ENCODE results near the gene TMSB15B. TPM values are rescaled to one million over a fixed set of nuclear protein-coding genes. Genes with fewer than 3 reads are reported as not detected.
"Not testable (repeated sequence)": the region's sequence is repeated elsewhere in the genome, so short reads cannot be mapped to it uniquely, and the experiment has no call there.

The TMSB15B gene
- total RNA-seq (5.0 and 10.2 TPM in 2 replicates), polyA plus RNA-seq (44.2 and 45.6 TPM in 2 replicates)

DNA sequence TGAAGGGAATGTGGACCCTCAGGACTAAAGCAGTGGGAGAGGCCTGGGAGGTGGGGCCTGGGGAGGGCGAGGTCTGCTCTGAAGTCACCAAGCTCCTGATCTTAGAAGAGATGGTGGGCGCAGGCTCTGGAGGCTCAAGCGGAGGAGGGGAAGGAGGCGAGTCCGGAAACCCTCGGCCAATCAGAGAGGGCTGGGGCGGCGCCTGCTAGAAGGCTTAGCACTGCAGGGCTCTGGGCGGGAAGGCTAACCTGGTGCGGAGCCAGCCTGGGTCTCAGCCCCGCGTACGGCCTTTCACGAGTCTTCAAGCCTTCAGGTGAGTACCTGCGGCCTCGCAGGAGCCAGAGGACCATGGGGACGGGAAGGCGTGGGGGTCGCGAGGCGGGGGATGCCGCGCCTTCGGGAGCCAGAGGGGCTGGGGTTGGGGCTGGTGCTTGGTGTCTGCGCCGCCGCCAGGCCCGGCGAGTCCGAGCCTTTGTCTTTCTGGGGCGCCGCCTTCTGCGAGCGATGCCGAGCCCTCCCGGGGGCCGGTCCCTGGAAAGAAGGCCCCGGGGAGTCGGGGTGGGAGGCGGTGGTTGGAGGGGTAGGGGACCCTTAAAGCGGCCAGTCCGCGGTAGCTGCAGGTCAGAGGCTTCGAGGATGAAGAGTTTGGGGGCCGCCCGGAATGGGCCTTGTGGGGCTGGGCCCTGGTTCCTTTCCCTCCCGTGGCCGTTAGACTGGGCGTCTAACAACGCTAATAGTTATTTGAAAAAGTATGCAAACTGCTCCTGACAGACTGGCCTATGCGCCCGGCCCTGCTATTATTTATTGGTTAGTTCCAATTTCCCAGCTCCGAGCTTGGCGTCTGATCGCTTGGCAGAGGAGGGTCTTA is at the start of gene TMSB15B:
Gene TMSB15B (plus strand): TSS at position 217 of the 868 bp plus-strand sequence.
- H3K9me3 ChIP-seq (ENCODE audit: low read depth); H3K4me3 ChIP-seq; H3K36me3 ChIP-seq; H3K27ac ChIP-seq; DNase-seq (ENCODE audit: low read depth in 1 of 2, low spot score in 1 of 2); H3K27me3 ChIP-seq; H3K4me1 ChIP-seq (ENCODE audit: low read depth): not testable (repeated sequence)

DNA sequence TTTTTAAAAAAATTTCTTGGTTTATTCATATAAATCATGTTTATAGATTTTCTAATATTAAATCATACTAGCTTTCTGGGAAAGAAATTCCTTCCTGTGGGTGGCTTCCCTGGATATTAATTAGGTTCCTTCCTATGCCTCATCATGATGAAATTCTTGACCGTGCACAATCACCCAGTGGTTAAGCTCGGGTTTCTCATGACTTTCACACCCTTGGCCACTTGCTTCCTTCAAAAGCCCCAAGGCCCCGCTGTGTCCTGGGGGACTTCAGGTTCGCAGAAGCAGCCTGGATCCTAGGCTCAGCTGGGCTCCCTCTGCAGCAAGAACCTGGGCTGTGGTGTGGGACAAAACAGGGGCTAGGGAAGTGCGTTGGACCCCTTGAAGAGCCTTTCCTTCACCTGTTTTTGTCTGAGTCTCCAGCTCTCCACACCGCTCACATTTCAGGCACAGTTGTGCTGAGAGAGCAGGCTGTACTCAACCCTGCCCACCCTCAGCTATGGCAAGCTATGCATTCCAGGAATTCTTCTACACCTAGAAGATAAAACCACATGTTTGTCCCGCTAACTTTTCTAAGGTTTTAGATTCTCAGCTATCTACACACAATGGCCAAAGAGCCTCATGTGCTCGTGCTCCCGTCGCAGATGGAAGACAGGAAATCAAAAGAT is 48.9 kb upstream of the TMSB15B start:
- no peaks in the 10 kb centered on the region for H3K36me3 ChIP-seq
- H3K4me1 ChIP-seq (ENCODE audit: low read depth) = no peaks in the 10 kb centered on the region
- H3K9me3 ChIP-seq (ENCODE audit: low read depth) = no peaks in the 10 kb centered on the region
- TF ChIP-seq, protein P1, sequence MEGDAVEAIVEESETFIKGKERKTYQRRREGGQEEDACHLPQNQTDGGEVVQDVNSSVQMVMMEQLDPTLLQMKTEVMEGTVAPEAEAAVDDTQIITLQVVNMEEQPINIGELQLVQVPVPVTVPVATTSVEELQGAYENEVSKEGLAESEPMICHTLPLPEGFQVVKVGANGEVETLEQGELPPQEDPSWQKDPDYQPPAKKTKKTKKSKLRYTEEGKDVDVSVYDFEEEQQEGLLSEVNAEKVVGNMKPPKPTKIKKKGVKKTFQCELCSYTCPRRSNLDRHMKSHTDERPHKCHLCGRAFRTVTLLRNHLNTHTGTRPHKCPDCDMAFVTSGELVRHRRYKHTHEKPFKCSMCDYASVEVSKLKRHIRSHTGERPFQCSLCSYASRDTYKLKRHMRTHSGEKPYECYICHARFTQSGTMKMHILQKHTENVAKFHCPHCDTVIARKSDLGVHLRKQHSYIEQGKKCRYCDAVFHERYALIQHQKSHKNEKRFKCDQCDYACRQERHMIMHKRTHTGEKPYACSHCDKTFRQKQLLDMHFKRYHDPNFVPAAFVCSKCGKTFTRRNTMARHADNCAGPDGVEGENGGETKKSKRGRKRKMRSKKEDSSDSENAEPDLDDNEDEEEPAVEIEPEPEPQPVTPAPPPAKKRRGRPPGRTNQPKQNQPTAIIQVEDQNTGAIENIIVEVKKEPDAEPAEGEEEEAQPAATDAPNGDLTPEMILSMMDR (IDR thresholded peaks at IDR 0.05; ENCODE audit: low read depth, low read length) = no peak
- DNase-seq (ENCODE audit: low read depth in 1 of 2, low spot score in 1 of 2) = peak; percentile 9 to 48
- H3K4me3 ChIP-seq = no peak overlapping the region
- no peaks in the 10 kb centered on the region for H3K27me3 ChIP-seq
- H3K27ac ChIP-seq = peak overlapping the region; percentile 22

DNA sequence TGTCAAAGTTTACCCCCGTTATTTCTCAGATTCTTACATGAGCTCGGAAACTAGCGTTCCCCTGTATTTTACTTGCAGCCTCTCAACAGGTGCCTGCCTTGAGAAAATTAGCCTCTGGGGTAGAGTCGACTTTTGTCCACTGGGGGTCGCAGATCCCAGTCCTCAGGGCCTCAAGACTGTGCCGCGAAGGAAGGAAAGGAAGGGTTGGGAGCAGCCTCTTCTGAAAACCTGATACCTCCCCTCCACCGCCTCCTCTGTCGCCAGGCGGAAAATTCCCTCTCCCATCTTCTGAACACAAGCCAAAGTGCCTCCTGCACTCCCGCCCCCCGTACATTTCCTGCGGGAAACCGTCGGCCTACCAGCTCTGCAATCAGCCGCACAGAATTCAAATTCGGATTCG is 44.4 kb upstream of the TMSB15B start:
- peak overlapping the region; percentile 55 for H3K4me3 ChIP-seq
- H3K4me1 ChIP-seq (ENCODE audit: low read depth) = no peaks in the 10 kb centered on the region
- H3K27ac ChIP-seq = no peak overlapping the region
- peak; percentile 74 to 86 for DNase-seq (ENCODE audit: low read depth in 1 of 2, low spot score in 1 of 2)
- H3K27me3 ChIP-seq = no peaks in the 10 kb centered on the region
- H3K36me3 ChIP-seq = no peaks in the 10 kb centered on the region
- no peaks in the 10 kb centered on the region for H3K9me3 ChIP-seq (ENCODE audit: low read depth)
- TF ChIP-seq, protein P1 (IDR thresholded peaks at IDR 0.05; ENCODE audit: low read depth, low read length) = peak; percentile 58

DNA sequence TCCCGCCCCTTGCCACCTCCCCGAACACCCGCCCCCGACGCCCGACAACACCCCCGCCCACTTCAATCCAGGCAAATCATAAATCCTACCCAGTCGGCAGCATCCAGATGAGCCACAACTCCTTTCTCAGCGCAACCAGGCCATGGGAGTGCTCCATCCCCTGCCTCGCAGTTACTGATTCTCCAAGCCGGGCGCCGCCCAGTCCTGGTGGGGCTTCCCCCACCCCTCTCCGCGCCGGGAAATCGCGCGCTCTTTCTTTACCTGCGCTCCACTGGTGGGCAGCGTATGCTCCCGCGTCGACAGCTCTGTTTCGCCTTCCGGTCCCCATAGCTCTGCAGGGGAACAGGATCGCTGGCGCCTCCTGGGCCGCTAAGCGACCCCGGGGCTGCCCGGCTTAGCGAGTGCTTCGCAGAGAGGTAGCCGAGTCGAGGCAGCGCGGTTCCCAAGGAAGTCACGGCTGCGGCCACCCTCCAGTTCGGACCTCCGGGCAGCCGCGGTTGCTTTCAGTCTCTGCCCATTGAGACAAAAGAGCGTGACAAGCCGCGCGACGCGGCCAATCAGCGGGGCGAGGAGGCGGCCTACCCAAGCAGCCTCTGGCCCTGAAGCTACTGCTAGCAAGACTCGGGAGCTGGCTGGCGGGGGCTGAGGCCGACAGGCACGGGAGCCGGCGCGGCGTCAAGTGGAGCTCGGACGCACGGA is 43.7 kb upstream of the TMSB15B start:
- peak; percentile 70 to 86 for DNase-seq (ENCODE audit: low read depth in 1 of 2, low spot score in 1 of 2)
- H3K9me3 ChIP-seq (ENCODE audit: low read depth) = no peaks in the 10 kb centered on the region
- peak overlapping the region; percentile 0 for H3K27ac ChIP-seq
- H3K4me3 ChIP-seq = peak overlapping the region; percentile 55
- no peaks in the 10 kb centered on the region for H3K27me3 ChIP-seq
- no peaks in the 10 kb centered on the region for H3K36me3 ChIP-seq
- H3K4me1 ChIP-seq (ENCODE audit: low read depth) = no peaks in the 10 kb centered on the region
- TF ChIP-seq, protein P1 (IDR thresholded peaks at IDR 0.05; ENCODE audit: low read depth, low read length) = no peak

DNA sequence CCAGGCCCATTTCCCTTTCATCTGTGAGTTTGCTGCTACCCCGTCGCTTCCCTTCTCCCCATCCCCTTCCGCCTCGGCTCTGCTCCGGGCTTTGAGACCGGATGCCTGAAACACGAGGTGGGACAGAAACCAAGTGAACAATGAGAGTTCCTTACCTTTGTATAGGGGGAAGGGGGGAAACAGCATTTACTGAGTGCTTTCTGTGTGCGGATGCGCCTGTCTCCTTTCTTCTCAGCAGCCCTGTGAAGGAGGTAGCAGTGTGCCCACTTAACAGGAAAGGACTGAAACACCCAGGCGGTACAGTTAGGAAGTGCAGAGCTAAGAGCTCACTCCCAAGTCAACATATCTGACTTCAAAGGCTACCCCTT is 43.2 kb upstream of the TMSB15B start:
- Histone ChIP-seq H3K27me3 (no peaks in the 10 kb centered on the region), H3K9me3 (ENCODE audit: low read depth) (no peaks in the 10 kb centered on the region), H3K4me1 (ENCODE audit: low read depth) (no peaks in the 10 kb centered on the region), H3K36me3 (no peaks in the 10 kb centered on the region), H3K4me3 (peak overlapping the region; percentile 55), H3K27ac (peak overlapping the region; percentile 0)
- TF ChIP-seq, protein P1 (IDR thresholded peaks at IDR 0.05; ENCODE audit: low read depth, low read length) = peak; percentile 30
- DNase-seq (ENCODE audit: low read depth in 1 of 2, low spot score in 1 of 2) = peak in 1 of 2 donors; percentile 51

DNA sequence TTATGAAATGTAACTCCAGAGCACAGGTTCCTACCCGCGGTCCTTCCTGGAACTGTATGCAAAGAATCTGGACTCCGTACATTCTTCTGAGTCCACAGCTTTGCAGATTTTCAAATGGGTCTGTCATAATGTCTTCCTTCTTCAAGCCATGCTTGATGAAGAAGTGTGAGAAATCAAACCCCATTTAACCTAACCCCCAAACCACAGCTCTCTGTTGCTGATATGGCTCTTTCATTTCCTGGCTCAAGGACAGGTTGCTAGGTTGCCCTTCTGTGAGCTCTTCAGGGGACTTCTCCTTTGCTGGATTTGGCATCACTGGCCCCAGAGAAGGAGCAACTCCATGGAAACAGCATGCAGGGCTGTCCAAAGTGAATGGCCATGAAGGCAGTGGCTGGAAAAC is 41.9 kb upstream of the TMSB15B start:
- DNase-seq (ENCODE audit: low read depth in 1 of 2, low spot score in 1 of 2); H3K9me3 ChIP-seq (ENCODE audit: low read depth); H3K4me3 ChIP-seq; H3K27ac ChIP-seq; H3K36me3 ChIP-seq; H3K4me1 ChIP-seq (ENCODE audit: low read depth); H3K27me3 ChIP-seq: not testable (repeated sequence)

Measured in cardiac muscle cell (in vitro differentiated cells and primary cell).